ENCODE measurements around the gene APOLD1.

The APOLD1 gene

GRCh38 chr12:12839873-12840579, 54.6 kb downstream of the APOLD1 start:
- no peak for DNase-seq (ENCODE audit: low spot score)

- DNase-seq (ENCODE audit: low spot score): no peak
These were observed 55.1 kb downstream of the APOLD1 start for GRCh38 chr12:12840580-12840899.

All from D341Med (cell line).